Measurements from ENCODE around the gene PAXIP1.

DNA sequence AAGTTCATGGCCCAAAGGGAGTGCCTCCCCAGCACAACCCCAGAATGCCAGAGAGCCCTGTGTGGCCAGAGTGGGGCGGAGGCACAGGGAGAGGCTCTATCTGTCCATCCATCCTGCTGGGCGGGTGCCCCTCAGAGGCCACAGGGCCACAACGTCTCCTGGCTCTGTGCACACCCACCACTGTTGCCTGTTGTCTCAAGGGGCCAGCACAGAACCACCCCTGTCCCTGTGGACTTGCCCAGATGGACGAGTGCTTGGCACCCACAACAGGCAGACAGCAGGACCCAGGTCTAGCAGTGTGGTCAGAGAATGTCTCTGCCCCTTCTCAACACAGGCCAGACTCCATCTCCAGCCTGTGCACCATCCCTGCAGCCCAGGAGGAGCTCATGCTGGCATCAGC, 92.8 kb downstream of the PAXIP1 start:
- TF ChIP-seq, protein P1, sequence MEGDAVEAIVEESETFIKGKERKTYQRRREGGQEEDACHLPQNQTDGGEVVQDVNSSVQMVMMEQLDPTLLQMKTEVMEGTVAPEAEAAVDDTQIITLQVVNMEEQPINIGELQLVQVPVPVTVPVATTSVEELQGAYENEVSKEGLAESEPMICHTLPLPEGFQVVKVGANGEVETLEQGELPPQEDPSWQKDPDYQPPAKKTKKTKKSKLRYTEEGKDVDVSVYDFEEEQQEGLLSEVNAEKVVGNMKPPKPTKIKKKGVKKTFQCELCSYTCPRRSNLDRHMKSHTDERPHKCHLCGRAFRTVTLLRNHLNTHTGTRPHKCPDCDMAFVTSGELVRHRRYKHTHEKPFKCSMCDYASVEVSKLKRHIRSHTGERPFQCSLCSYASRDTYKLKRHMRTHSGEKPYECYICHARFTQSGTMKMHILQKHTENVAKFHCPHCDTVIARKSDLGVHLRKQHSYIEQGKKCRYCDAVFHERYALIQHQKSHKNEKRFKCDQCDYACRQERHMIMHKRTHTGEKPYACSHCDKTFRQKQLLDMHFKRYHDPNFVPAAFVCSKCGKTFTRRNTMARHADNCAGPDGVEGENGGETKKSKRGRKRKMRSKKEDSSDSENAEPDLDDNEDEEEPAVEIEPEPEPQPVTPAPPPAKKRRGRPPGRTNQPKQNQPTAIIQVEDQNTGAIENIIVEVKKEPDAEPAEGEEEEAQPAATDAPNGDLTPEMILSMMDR (IDR thresholded peaks at IDR 0.05): no peak
- TF ChIP-seq POLR2A (IDR thresholded peaks at IDR 0.05): no peak

Data from esophagus squamous epithelium (tissue), 4 donors.